ENCODE results near the gene FKBP4.
"Not testable (repeated sequence)": the region's sequence is repeated elsewhere in the genome, so short reads cannot be mapped to it uniquely, and the experiment has no call there.

FKBP4 gene, protein sequence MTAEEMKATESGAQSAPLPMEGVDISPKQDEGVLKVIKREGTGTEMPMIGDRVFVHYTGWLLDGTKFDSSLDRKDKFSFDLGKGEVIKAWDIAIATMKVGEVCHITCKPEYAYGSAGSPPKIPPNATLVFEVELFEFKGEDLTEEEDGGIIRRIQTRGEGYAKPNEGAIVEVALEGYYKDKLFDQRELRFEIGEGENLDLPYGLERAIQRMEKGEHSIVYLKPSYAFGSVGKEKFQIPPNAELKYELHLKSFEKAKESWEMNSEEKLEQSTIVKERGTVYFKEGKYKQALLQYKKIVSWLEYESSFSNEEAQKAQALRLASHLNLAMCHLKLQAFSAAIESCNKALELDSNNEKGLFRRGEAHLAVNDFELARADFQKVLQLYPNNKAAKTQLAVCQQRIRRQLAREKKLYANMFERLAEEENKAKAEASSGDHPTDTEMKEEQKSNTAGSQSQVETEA

GRCh38 chr12:2794736-2795289 lies at the start of gene FKBP4:
TSS of gene FKBP4 (plus strand) at chr12:2794970. CDS start at chr12:2795140, 170 bp downstream.
- peak; percentile 84 to 87 for DNase-seq (ENCODE audit: low read depth in 2 of 2)

GRCh38 chr12:2745655-2746054 lies 49.1 kb upstream of the FKBP4 start:
- DNase-seq (ENCODE audit: low read depth in 2 of 2) = no peak

DNA sequence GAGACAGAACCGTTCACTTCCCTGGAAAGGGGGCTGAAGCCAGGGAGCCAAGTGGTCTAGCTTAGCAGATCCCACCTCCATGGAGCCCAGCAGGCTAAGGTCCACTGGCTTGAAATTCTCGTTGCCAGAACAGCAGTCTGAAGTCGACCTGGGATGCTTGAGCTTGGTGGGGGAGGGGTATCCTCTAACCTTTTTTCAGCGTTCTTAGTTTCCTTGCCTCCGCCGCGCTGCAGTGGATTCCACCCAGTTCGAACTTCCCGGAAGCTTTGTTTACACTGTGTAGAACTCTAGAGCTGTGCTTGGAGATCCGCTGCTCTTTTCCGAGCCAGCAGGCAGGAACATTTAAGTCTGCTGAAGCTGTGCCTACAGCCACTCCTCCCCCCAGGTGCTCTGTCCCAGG lies 45.2 kb upstream of the FKBP4 start:
- no peak for DNase-seq (ENCODE audit: low read depth in 2 of 2)

GRCh38 chr12:2750185-2750584 lies 44.6 kb upstream of the FKBP4 start:
- no peak for DNase-seq (ENCODE audit: low read depth in 2 of 2)

DNA sequence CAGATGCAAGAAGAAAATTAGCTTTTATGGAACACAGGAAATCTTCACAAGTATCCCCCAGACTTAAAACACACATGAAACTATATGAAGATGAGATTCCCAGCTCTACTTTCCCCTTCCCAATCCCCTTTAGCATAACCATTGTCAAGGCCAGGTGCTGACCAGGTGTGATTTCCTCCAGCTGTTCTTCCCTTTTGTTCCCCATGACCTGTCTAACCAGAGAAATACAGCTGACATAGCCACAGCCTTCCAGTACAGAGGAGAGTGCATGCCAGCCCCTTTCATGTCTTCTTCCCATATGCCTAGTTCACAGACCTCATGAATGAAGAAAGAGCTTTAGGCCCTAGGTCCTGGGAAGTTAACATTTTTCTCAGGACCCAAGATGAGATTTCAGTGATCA lies 43.5 kb upstream of the FKBP4 start:
- DNase-seq (ENCODE audit: low read depth in 2 of 2) = no peak

DNA sequence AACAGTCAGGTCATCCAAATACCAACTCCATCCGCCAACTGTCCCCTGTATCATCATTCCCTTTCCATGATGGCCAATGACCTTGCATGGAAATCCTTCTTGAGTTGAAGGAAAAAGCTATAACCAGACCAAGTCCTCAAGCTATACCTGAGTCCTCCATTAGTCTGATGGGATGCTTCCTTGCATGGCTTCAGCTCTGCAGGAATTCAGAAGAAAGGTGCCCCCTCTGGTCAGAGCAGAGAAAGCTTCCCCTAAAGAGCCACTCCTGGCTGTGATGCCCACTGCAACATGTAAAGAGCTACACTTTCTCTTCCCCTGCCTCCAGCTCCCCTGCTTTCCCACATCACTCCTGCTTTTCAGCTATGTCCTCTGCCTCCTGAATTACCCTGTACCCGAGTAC lies 43.1 kb upstream of the FKBP4 start:
- DNase-seq (ENCODE audit: low read depth in 2 of 2) = no peak

DNA sequence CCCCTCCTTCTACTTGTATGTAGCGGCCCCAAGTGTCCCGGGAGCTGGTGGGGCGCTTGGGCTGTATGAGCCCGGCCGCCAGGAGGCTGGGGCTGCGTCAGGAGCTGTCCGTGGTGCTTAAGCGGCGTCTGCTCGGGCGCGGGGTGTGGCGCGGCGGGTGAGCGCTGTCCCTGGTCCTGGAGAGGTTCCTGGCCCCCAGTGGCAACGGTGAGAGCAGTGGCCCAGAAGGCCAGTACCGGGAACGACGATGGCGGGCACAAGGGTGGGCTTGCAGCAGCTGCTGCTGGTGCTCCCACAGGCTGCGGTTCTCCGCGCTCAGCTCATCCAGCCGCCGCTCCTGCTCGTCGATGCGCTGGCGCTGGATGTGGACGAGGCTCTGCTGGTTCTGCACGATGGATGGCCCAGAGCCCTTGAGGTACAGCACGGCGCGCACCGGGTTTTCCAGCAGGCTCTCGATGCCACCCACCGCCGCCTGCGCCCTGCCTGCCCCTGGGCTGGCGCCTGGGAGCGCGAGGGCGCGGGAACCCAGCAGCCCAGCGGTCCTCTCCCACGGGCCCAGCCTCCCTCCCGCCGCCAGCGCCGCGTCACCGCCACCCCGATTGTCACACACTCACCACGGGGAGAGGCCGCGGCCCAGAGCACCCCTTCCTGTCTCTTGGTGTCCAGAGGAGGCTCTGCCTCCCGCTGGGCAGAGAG lies 41.9 kb upstream of the FKBP4 start:
- DNase-seq (ENCODE audit: low read depth in 2 of 2) = peak; percentile 56 to 61

DNA sequence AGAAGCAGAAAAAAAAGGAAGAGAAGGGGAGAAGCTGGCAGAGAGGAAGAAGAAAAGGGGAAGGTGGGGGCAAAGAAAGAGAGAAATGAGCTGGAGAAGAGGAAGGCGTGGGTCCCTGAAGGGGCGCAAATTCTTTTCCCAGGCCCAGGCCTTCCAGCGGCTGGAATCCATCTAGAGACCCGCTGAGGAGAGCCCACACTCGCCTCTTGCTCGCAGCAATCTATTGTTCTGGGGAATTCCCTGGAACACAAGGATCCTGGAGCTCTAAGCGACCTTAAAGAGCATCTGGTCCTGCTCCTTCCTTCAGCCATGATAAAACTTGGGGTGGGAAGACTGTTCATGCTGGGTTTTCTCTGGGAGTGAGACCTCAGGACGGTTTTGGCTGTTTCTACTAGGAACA lies 41.2 kb upstream of the FKBP4 start:
- no peak for DNase-seq (ENCODE audit: low read depth in 2 of 2)

DNA sequence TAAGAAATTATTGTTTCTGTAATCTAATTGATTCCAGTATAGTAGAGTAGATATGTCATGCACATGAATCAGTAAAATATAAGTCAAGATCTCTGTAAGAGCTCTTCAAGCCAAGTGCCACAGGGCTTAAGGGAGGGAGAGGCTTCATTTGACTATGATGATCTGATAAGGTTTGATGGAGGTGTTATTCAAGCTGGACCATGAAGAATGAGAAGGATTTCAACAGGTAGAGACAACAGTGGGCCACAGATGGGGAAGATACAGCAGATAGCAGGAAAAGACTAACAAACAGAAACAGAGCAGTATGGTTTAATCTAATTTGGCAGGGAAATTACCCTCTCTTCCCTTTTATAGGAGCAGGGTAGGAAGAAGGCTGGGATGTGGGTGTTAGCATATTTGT lies 40.6 kb upstream of the FKBP4 start:
- no peak for DNase-seq (ENCODE audit: low read depth in 2 of 2)

- no peak for DNase-seq (ENCODE audit: low read depth in 2 of 2)
These were observed 38.0 kb upstream of the FKBP4 start for GRCh38 chr12:2756756-2757155.

GRCh38 chr12:2759733-2760132 lies 35.0 kb upstream of the FKBP4 start:
- DNase-seq (ENCODE audit: low read depth in 2 of 2) = no peak

- DNase-seq (ENCODE audit: low read depth in 2 of 2) = no peak
These were observed 30.4 kb upstream of the FKBP4 start for GRCh38 chr12:2764398-2764797.

GRCh38 chr12:2765052-2765451 lies 29.7 kb upstream of the FKBP4 start:
- DNase-seq (ENCODE audit: low read depth in 2 of 2) = no peak

DNA sequence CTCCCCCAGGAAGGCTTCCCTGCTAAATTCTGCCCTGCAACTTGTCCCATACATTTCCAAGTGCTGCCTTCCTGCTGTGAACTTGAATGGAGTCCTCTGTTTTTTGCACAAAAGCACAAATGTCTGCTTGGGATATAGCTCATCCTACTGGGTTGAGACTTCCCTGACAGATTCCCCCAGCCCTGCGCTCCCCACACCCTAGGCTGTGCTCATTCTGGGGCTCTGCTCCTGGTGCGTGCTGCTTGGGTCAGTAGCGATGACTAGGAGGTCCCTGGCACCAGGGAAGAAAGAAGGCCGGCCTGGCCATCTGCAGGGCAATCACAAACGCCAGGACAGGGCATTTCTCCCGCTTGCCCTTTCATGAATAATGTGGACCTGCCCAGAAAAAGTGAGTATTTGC lies 29.2 kb upstream of the FKBP4 start:
- DNase-seq (ENCODE audit: low read depth in 2 of 2) = no peak

DNA sequence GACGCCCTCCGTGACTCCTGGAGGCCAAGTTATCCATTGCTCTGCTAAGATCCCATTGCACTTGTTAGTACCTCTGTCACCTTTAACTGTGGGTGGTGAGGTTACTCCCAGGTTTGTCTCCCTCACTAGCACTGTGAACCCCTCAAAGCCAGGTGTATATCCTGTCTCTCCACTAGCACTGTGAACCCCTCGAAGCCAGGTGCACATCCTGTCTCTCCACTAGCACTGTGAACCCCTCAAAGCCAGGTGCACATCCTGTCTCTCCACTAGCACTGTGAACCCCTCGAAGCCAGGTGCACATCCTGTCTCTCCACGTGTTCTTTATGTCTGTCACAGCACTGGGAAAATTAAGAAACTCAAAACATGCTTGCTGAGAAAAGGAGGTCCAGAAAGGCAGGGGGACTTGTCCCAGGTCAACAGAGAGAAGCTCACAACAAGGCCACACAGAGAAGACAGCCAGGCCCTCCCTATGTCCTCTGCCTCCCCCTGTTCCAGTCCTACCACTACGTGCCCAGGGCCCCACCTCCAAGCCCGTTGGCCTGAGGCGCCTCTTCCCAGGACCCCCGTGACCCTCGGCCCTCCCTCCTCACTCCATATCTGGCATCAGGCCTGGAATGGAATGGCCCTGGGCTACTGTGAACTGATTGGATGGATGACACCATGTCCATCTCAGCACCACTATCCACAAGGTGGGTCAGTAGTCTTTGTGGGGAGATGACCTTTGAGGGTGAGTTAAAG lies 26.4 kb upstream of the FKBP4 start:
- no peak for DNase-seq (ENCODE audit: low read depth in 2 of 2)

DNA sequence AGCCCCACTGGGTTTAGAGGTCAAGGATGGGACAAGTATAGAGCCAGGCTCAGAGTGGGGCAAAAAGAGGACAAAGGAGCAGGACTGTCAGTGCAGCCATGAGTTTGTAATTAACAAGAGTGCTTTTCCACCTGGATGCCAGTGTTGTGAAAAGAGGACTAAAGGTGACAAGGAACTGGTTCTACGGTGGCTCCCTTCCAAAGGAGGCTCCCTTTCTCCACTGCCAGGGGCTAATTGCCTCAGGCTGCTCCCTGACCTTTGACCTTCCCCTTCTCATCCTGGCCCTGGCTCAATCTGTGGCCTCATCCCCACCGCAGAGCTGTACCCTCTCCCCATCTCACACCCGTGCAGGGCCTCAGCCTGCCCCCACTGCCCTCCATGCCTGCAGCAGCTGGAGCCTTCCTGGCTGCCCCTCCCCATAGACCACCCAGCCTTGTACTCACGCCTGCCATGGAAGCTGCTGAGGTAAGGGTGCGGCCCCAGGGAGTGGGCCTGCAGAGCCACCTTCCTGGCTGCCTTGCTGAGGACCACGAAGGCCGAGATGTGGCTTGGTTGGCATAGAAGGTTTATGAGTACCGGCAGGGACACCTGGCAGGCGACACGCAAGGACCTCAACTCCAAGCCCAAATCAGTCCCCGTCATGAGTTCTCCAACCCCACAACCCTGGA lies 24.8 kb upstream of the FKBP4 start:
- DNase-seq (ENCODE audit: low read depth in 2 of 2) = no peak

- not testable (repeated sequence) for DNase-seq (ENCODE audit: low read depth in 2 of 2)
These were observed 24.2 kb upstream of the FKBP4 start for GRCh38 chr12:2770544-2770943.

DNA sequence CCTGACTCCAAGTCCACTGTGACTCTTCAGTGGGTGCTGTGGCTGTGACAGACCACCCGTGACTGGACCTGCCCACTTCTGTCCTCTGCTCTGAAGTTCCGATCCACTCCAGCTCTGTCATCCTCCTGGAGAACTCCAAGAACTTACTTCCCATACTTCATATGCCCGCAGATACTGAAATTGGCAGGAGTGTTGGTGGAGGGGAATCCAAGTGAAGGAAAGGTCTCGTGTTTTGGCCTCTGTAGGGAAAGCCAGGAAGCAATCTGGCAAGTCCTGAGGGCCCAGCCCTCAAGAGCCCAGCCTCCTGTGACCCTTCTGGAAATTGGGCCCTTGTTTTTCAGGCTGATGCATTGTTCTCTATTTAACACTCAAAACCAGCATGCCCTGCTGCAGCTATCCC lies 22.4 kb upstream of the FKBP4 start:
- DNase-seq (ENCODE audit: low read depth in 2 of 2) = no peak

- no peak for DNase-seq (ENCODE audit: low read depth in 2 of 2)
These were observed 21.4 kb upstream of the FKBP4 start for GRCh38 chr12:2773199-2773875.

- no peak for DNase-seq (ENCODE audit: low read depth in 2 of 2)
These were observed 19.3 kb upstream of the FKBP4 start for GRCh38 chr12:2775431-2775830.
